Neural cell (in vitro differentiated cells): ENCODE data around the gene PRPS1L1. TPM values are rescaled to one million over a fixed set of nuclear protein-coding genes. Genes with fewer than 3 reads are reported as not detected.

Experiments used
- H2AFZ ChIP-seq: fragments of 200-600, 300-800 bp; sonication (generic), shearing (Covaris generic); 2 replicates; pipeline ENCODE4 v1.6.0; 2014; ENCODE audit warnings: low read depth, mild to moderate bottlenecking, antibody characterized with exemption, low read length, moderate library complexity
- H3F3A ChIP-seq: fragments of 200-600 bp; shearing (Covaris generic); 2 replicates; pipeline ENCODE4 v1.6.1; 2016; ENCODE audit warnings: mild to moderate bottlenecking, moderate library complexity, mixed read lengths, antibody characterized with exemption, low read length; ENCODE audit not compliant: insufficient read depth, poor library complexity, severe bottlenecking
- H3K27ac ChIP-seq: fragments of 200-600, 300-800 bp; sonication (generic), shearing (Covaris generic); 2 replicates; pipeline ENCODE4 v1.5.1; 2014; ENCODE audit warnings: mild to moderate bottlenecking, low read length, moderate library complexity
- H3K27me3 ChIP-seq: fragments of 300-800, 200-600 bp; sonication (generic), shearing (Covaris generic); 2 replicates; pipeline ENCODE4 v1.6.0; 2014; ENCODE audit warnings: mild to moderate bottlenecking, low read depth, low read length, moderate library complexity; ENCODE audit not compliant: insufficient read depth
- H3K36me3 ChIP-seq: fragments of 300-800, 200-600 bp; sonication (generic), shearing (Covaris generic); 2 replicates; pipeline ENCODE4 v1.5.1; 2014; ENCODE audit warnings: mild to moderate bottlenecking, antibody characterized with exemption, low read length, moderate library complexity; ENCODE audit not compliant: insufficient read depth
- H3K4me2 ChIP-seq: fragments of 300-800, 200-600 bp; sonication (generic), shearing (Covaris generic); 2 replicates; pipeline ENCODE4 v1.6.0; 2014; ENCODE audit warnings: mild to moderate bottlenecking, low read length
- H3K4me3 ChIP-seq: fragments of 300-800, 200-600 bp; sonication (generic), shearing (Covaris generic); 2 replicates; pipeline ENCODE4 v1.5.1; 2014; ENCODE audit warnings: mild to moderate bottlenecking, low read length, moderate library complexity
- H3K79me2 ChIP-seq: fragments of 200-600 bp; shearing (Covaris generic); replicated peaks from 2 replicates; pipeline ENCODE4 v1.6.0; 2014; ENCODE audit warnings: mild to moderate bottlenecking, low read length, moderate library complexity; ENCODE audit not compliant: insufficient read depth
- H3K9ac ChIP-seq: fragments of 300-800, 200-600 bp; sonication (generic), shearing (Covaris generic); 2 replicates; pipeline ENCODE4 v1.6.1; 2016; ENCODE audit warnings: mild to moderate bottlenecking, low read length, mixed read lengths
- H3K9me2 ChIP-seq: fragments of 200-600 bp; shearing (Covaris generic); 2 replicates; pipeline ENCODE4 v1.6.1; 2016; ENCODE audit warnings: mild to moderate bottlenecking, low read length, mixed read lengths; ENCODE audit not compliant: insufficient read depth
- H3K9me3 ChIP-seq: fragments of 200-600, 300-800 bp; sonication (generic), shearing (Covaris generic); 2 replicates; pipeline ENCODE4 v1.6.1; 2016; ENCODE audit warnings: mild to moderate bottlenecking, mixed run types, low read length, moderate library complexity, mixed read lengths
- H4K20me1 ChIP-seq: fragments of 200-600 bp; shearing (Covaris generic); 2 replicates; pipeline ENCODE4 v1.6.1; 2016; ENCODE audit warnings: mild to moderate bottlenecking, mixed run types; ENCODE audit not compliant: insufficient read depth
- EP300 ChIP-seq: fragments of 450-650 bp; conservative IDR thresholded peaks from 2 replicates; pipeline ENCODE4 v1.6.1; 2014; ENCODE audit warnings: antibody characterized with exemption, mild to moderate bottlenecking, moderate library complexity; ENCODE audit not compliant: poor library complexity, severe bottlenecking
- EZH2 ChIP-seq: fragments of 200-600, 300-800 bp; shearing (Covaris generic), sonication (generic); IDR thresholded peaks from 2 replicates; pipeline ENCODE4 v1.6.1; 2014; ENCODE audit warnings: antibody characterized with exemption, low read length, borderline replicate concordance, mild to moderate bottlenecking; ENCODE audit not compliant: insufficient read depth, poor library complexity, severe bottlenecking
- MXI1 ChIP-seq: fragments of 450-650 bp; conservative IDR thresholded peaks from 2 replicates; pipeline ENCODE4 v1.6.1; 2014; ENCODE audit warnings: antibody characterized with exemption, mild to moderate bottlenecking; ENCODE audit not compliant: poor library complexity, severe bottlenecking
- POLR2AphosphoS5 ChIP-seq: IDR thresholded peaks from 2 replicates; pipeline ENCODE4 v1.6.1; 2012
- RAD21 ChIP-seq: fragments of 450-650 bp; conservative IDR thresholded peaks from 2 replicates; pipeline ENCODE4 v1.6.1; 2014; ENCODE audit warnings: antibody characterized with exemption, mild to moderate bottlenecking, moderate library complexity
- SMC3 ChIP-seq: fragments of 450-650 bp; conservative IDR thresholded peaks from 2 replicates; pipeline ENCODE4 v1.6.1; 2014; ENCODE audit warnings: antibody characterized with exemption, mild to moderate bottlenecking, moderate library complexity; ENCODE audit not compliant: poor library complexity
- TAF1 ChIP-seq: IDR thresholded peaks from 2 replicates; pipeline ENCODE4 v1.6.1; 2012; ENCODE audit warnings: low read depth
- polyA plus RNA-seq: library from polyadenylated mRNA; depleted of rRNA; stranded (reverse); fragments of >200 nt; gene quantifications from 2 replicates; pipeline ENCODE4 v1.2.3, GENCODE V29; 2014
- TF ChIP-seq, protein P1 (sequence below): fragments of 450-650 bp; IDR thresholded peaks from 2 replicates; pipeline ENCODE4 v1.5.1; 2014; ENCODE audit warnings: antibody characterized with exemption, mild to moderate bottlenecking, moderate library complexity; ENCODE audit not compliant: poor library complexity, severe bottlenecking
- TF ChIP-seq, protein P2 (sequence below): IDR thresholded peaks from 2 replicates; pipeline ENCODE4 v1.6.1; 2012; ENCODE audit warnings: borderline replicate concordance

The PRPS1L1 gene
- polyA plus RNA-seq, 1 donor from 2014 or later, result not detected

DNA sequence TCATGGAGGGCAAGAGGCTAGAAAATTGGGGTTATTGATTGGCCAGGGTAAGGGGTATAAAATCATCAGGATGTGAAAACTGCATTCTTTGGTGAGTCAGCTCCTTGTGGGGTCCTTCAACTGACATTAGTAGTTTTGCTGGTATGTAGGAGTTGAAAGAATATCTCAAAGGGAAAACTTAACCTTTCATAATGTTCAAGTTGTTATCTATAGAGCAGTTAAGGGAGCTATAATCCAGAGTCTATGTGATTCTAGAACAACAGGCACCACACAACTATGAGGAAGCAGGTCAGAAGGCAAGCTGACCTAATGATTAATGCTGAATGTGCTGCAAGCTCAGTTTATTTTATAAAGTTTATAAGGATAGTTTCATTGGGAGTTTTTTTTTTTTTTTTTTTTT, 13.7 kb downstream of the PRPS1L1 start:
- no peak overlapping the region for H3K4me2 ChIP-seq
- TF ChIP-seq, protein P1, sequence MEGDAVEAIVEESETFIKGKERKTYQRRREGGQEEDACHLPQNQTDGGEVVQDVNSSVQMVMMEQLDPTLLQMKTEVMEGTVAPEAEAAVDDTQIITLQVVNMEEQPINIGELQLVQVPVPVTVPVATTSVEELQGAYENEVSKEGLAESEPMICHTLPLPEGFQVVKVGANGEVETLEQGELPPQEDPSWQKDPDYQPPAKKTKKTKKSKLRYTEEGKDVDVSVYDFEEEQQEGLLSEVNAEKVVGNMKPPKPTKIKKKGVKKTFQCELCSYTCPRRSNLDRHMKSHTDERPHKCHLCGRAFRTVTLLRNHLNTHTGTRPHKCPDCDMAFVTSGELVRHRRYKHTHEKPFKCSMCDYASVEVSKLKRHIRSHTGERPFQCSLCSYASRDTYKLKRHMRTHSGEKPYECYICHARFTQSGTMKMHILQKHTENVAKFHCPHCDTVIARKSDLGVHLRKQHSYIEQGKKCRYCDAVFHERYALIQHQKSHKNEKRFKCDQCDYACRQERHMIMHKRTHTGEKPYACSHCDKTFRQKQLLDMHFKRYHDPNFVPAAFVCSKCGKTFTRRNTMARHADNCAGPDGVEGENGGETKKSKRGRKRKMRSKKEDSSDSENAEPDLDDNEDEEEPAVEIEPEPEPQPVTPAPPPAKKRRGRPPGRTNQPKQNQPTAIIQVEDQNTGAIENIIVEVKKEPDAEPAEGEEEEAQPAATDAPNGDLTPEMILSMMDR, result no peak
- TF ChIP-seq, protein P2, sequence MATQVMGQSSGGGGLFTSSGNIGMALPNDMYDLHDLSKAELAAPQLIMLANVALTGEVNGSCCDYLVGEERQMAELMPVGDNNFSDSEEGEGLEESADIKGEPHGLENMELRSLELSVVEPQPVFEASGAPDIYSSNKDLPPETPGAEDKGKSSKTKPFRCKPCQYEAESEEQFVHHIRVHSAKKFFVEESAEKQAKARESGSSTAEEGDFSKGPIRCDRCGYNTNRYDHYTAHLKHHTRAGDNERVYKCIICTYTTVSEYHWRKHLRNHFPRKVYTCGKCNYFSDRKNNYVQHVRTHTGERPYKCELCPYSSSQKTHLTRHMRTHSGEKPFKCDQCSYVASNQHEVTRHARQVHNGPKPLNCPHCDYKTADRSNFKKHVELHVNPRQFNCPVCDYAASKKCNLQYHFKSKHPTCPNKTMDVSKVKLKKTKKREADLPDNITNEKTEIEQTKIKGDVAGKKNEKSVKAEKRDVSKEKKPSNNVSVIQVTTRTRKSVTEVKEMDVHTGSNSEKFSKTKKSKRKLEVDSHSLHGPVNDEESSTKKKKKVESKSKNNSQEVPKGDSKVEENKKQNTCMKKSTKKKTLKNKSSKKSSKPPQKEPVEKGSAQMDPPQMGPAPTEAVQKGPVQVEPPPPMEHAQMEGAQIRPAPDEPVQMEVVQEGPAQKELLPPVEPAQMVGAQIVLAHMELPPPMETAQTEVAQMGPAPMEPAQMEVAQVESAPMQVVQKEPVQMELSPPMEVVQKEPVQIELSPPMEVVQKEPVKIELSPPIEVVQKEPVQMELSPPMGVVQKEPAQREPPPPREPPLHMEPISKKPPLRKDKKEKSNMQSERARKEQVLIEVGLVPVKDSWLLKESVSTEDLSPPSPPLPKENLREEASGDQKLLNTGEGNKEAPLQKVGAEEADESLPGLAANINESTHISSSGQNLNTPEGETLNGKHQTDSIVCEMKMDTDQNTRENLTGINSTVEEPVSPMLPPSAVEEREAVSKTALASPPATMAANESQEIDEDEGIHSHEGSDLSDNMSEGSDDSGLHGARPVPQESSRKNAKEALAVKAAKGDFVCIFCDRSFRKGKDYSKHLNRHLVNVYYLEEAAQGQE, result no peak
- TF ChIP-seq POLR2AphosphoS5, result no peak
- no peak overlapping the region for H3K4me3 ChIP-seq
- H3K27me3 ChIP-seq, result no peaks in the 10 kb centered on the region
- H3K36me3 ChIP-seq, result no peaks in the 10 kb centered on the region
- H3K9me3 ChIP-seq, result no peaks in the 10 kb centered on the region
- H3K9me2 ChIP-seq, result no peaks in the 10 kb centered on the region
- no peak overlapping the region for H3K9ac ChIP-seq
- no peak overlapping the region for H3K27ac ChIP-seq
- no peaks in the 10 kb centered on the region for H4K20me1 ChIP-seq
- no peaks in the 10 kb centered on the region for H3K79me2 ChIP-seq
- H2AFZ ChIP-seq, result no peak overlapping the region
- H3F3A ChIP-seq, result no peaks in the 10 kb centered on the region

DNA sequence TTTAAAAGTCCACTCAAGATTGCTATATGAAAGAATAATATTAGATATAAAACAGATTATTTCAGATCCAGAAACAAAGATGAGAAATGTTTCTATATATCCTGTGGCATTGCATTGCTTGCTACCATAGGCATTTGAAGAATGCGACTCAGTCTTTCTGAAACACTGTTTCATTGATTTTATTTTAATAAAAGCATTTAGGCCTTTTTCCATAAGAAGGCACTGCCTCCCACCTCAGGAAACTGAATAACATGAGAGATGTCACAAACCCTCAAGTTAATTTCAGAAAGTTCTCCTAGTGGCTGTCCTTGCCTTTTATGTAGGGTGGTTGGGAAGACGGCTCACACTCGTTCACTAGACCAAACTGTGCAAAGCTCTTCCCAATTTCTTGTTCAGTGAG, 23.3 kb downstream of the PRPS1L1 start:
- Histone ChIP-seq H3K4me3 (no peak overlapping the region), H3K79me2 (no peaks in the 10 kb centered on the region), H3K27ac (no peak overlapping the region), H4K20me1 (no peaks in the 10 kb centered on the region), H3K27me3 (no peaks in the 10 kb centered on the region), H3K9me2 (no peaks in the 10 kb centered on the region), H3K36me3 (no peaks in the 10 kb centered on the region), H3K9me3 (no peaks in the 10 kb centered on the region), H3K9ac (no peak overlapping the region), H2AFZ (no peak overlapping the region), H3F3A (no peaks in the 10 kb centered on the region), H3K4me2 (no peak overlapping the region)
- TF ChIP-seq RAD21, result no peak
- TF ChIP-seq POLR2AphosphoS5, result no peak
- TF ChIP-seq EZH2, result no peak
- TF ChIP-seq MXI1, result no peak
- TF ChIP-seq SMC3, result no peak
- TF ChIP-seq TAF1, result no peak
- TF ChIP-seq, protein P2, result no peak
- TF ChIP-seq, protein P1, result no peak
- no peak for TF ChIP-seq EP300
